OCI-LY7 (cell line): ENCODE results near the gene AAR2. TPM values are rescaled to one million over a fixed set of nuclear protein-coding genes. Genes with fewer than 3 reads are reported as not detected.

Source experiments
- BruUV-seq: library from RNA; stranded (reverse); fragments of 400-500 nt; replicated peaks from 2 replicates; lab custom pipeline; 2021; lab: Mats Ljungman, UMichigan
- CTCF ChIA-PET: fragments of 300-600 bp; sonication (Branson Sonifier 250); formaldehyde crosslinking; loops from one replicate; lab custom pipeline; 2022; ENCODE audit warnings: antibody characterized with exemption; ENCODE audit not compliant: unreplicated experiment; lab: Charles Lee
- POLR2A ChIA-PET: fragments of 300-600 bp; sonication (Branson Sonifier 250); formaldehyde crosslinking; loops from one replicate; lab custom pipeline; 2022; ENCODE audit warnings: antibody characterized with exemption; lab: Charles Lee
- DNase-seq: peaks from one replicate; pipeline ENCODE4 v3.0.0-alpha.2; 2015; ENCODE audit warnings: low spot score
- H2AFZ ChIP-seq: fragments of 200-600 bp; sonication (generic), shearing (Covaris generic); 2 replicates; pipeline ENCODE4 v1.6.1; 2014; ENCODE audit warnings: mild to moderate bottlenecking, antibody characterized with exemption, low read length, moderate library complexity
- H3K27ac ChIP-seq: fragments of 200-600 bp; sonication (generic); 2 replicates; pipeline ENCODE4 v1.5.1; 2014; ENCODE audit warnings: mixed run types, low read depth, mild to moderate bottlenecking, moderate library complexity, low read length, inconsistent platforms; ENCODE audit not compliant: poor library complexity, severe bottlenecking
- H3K36me3 ChIP-seq: fragments of 200-600 bp; sonication (generic); 2 replicates; pipeline ENCODE4 v1.6.1; 2014; ENCODE audit warnings: mild to moderate bottlenecking, antibody characterized with exemption, low read length, moderate library complexity, mixed read lengths; ENCODE audit not compliant: insufficient read depth
- H3K4me1 ChIP-seq: fragments of 200-600 bp; sonication (generic); 2 replicates; pipeline ENCODE4 v1.5.1; 2014; ENCODE audit warnings: mild to moderate bottlenecking, low read length; ENCODE audit not compliant: insufficient read depth, poor library complexity, severe bottlenecking
- H3K4me2 ChIP-seq: fragments of 200-600 bp; sonication (generic); 2 replicates; pipeline ENCODE4 v1.6.1; 2014; ENCODE audit warnings: mild to moderate bottlenecking, low read length
- H3K4me3 ChIP-seq: fragments of 200-600 bp; sonication (generic); 2 replicates; pipeline ENCODE4 v1.5.1; 2014; ENCODE audit warnings: mild to moderate bottlenecking, low read depth, low read length; ENCODE audit not compliant: poor library complexity, severe bottlenecking
- H3K79me2 ChIP-seq: fragments of 200-600 bp; sonication (generic); 2 replicates; pipeline ENCODE4 v1.6.1; 2016; ENCODE audit warnings: low read depth, mild to moderate bottlenecking, low read length, moderate library complexity, mixed read lengths; ENCODE audit not compliant: insufficient read depth
- H3K9me2 ChIP-seq: fragments of 200-600 bp; sonication (generic); 2 replicates; pipeline ENCODE4 v1.6.1; 2016; ENCODE audit warnings: mild to moderate bottlenecking, low read length, mixed read lengths; ENCODE audit not compliant: insufficient read depth
- H3K9me3 ChIP-seq: fragments of 200-600 bp; sonication (generic); 2 replicates; pipeline ENCODE4 v1.6.1; 2014; ENCODE audit warnings: mild to moderate bottlenecking, mixed run types, low read length, mixed read lengths
- H4K20me1 ChIP-seq: fragments of 200-600 bp; sonication (generic); 2 replicates; pipeline ENCODE4 v1.6.1; 2014; ENCODE audit warnings: mild to moderate bottlenecking, antibody characterized with exemption, low read length, moderate library complexity, mixed read lengths; ENCODE audit not compliant: insufficient read depth
- EZH2phosphoT487 ChIP-seq: fragments of 200-600 bp; sonication (generic); IDR thresholded peaks from 2 replicates; pipeline ENCODE4 v1.6.1; 2018; ENCODE audit warnings: low read depth, borderline replicate concordance, mild to moderate bottlenecking, mixed run types, antibody characterized with exemption, low read length, moderate library complexity, mixed read lengths
- intact Hi-C: fragments of 100-400 bp; cut with micrococcal nuclease; formaldehyde crosslinking; loops from one replicate; pipeline ENCODE4 v1.10.0; 2022; ENCODE audit not compliant: unreplicated experiment
- total RNA-seq, 2 experiments: library from RNA; depleted of rRNA in 1 of 2; stranded (reverse); fragments of >200 nt in 1 of 2; shearing (Covaris generic) in 1 of 2; gene quantifications; 2 replicates each; pipeline ENCODE4 v1.2.3, GENCODE V29; 2014 to 2022
- TF ChIP-seq, protein P1 (sequence below): fragments of 200-600 bp; sonication (generic); conservative IDR thresholded peaks from 2 replicates; pipeline ENCODE4 v1.5.1; 2014; ENCODE audit warnings: mild to moderate bottlenecking, antibody characterized with exemption, low read length, moderate library complexity, mixed read lengths

Gene AAR2
- total RNA-seq, 2 experiments from 2014 or later: 20.3 to 26.4 TPM

- no peaks in the 10 kb centered on the region for H4K20me1 ChIP-seq
- TF ChIP-seq, protein P1, sequence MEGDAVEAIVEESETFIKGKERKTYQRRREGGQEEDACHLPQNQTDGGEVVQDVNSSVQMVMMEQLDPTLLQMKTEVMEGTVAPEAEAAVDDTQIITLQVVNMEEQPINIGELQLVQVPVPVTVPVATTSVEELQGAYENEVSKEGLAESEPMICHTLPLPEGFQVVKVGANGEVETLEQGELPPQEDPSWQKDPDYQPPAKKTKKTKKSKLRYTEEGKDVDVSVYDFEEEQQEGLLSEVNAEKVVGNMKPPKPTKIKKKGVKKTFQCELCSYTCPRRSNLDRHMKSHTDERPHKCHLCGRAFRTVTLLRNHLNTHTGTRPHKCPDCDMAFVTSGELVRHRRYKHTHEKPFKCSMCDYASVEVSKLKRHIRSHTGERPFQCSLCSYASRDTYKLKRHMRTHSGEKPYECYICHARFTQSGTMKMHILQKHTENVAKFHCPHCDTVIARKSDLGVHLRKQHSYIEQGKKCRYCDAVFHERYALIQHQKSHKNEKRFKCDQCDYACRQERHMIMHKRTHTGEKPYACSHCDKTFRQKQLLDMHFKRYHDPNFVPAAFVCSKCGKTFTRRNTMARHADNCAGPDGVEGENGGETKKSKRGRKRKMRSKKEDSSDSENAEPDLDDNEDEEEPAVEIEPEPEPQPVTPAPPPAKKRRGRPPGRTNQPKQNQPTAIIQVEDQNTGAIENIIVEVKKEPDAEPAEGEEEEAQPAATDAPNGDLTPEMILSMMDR: no peak
- no peak for TF ChIP-seq EZH2phosphoT487
- no peak overlapping the region for H2AFZ ChIP-seq
- H3K4me1 ChIP-seq: no peaks in the 10 kb centered on the region
- H3K4me3 ChIP-seq: no peak overlapping the region
- no TSS peak for BruUV-seq
- H3K27ac ChIP-seq: no peak overlapping the region
- intact Hi-C loops: no loop called here
- H3K9me3 ChIP-seq: no peaks in the 10 kb centered on the region
- H3K4me2 ChIP-seq: no peak overlapping the region
- no peaks in the 10 kb centered on the region for H3K36me3 ChIP-seq
- H3K79me2 ChIP-seq: no peaks in the 10 kb centered on the region
- H3K9me2 ChIP-seq: no peaks in the 10 kb centered on the region
- ChIA-PET POLR2A (interaction anchor here (0.9 kb wide), 1 partner anchor 41 kb away, joined by 3 read pairs; no protein-coding TSS in a partner anchor), CTCF (no interaction called here)
- no peak for DNase-seq
These were observed 39.6 kb upstream of the AAR2 start for GRCh38 chr20:36196676-36197075.

GRCh38 chr20:36197271-36197670 is 39.0 kb upstream of the AAR2 start:
- H2AFZ ChIP-seq: no peak overlapping the region
- TF ChIP-seq, protein P1: no peak
- no peaks in the 10 kb centered on the region for H3K79me2 ChIP-seq
- H3K4me2 ChIP-seq: no peak overlapping the region
- no peak overlapping the region for H3K4me3 ChIP-seq
- ChIA-PET CTCF (no interaction called here), POLR2A (no interaction called here)
- BruUV-seq: no TSS peak
- H3K9me2 ChIP-seq: no peaks in the 10 kb centered on the region
- H3K9me3 ChIP-seq: no peaks in the 10 kb centered on the region
- H3K36me3 ChIP-seq: no peaks in the 10 kb centered on the region
- no peak for DNase-seq
- no peaks in the 10 kb centered on the region for H4K20me1 ChIP-seq
- H3K27ac ChIP-seq: no peak overlapping the region
- no peaks in the 10 kb centered on the region for H3K4me1 ChIP-seq
- intact Hi-C loops: no loop called here

DNA sequence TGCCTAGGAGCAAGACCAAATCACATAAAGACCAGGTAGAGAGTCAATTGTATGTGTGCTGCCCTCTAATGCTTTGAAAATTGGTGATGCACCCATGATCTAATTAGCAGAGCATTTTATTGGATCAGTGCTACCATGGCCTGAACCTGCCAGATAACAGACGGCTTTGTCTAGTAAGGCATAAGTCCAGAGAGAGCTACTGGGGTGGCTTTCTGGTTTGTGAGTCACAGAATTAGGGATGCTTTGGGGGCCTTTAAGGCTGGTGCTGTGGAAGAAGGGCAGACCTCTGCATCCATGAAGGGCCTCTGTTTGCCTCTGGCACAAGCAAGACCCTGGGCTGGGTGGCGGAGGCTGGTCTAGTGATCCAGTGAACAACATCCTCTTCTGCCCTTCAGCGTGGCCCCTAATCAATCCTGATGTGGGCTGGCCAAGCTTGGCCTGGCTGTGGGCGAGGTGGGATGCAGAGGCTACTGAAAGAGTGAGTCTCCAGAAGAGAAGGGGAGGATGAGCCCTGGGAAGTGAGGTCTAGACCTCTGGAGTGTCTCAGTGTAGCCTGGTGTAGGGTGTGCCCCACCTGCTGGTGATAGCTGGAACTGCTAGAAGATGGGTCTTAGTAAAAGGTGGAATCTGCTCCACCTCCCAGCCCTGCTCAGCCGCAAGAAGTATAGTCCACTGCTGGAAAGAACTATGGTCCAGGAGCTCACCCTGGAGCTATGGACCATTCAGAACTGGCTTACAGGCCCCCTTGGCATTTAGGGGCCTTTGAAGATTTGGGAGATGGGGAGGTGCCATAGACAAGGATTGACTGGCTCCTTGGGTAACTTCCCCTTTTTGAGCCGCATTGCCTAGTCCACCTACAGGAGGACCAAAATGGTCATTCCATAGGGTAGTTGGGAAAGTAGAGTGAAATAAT is 36.7 kb upstream of the AAR2 start:
- POLR2A ChIA-PET: interaction anchor here (0.7 kb wide), 1 partner anchor 54 kb away, joined by 3 read pairs; no protein-coding TSS in a partner anchor
- Histone ChIP-seq H3K4me2 (no peak overlapping the region), H3K27ac (no peak overlapping the region), H3K9me2 (no peaks in the 10 kb centered on the region), H3K79me2 (no peaks in the 10 kb centered on the region), H3K36me3 (no peaks in the 10 kb centered on the region), H3K4me3 (no peak overlapping the region), H3K4me1 (no peaks in the 10 kb centered on the region), H3K9me3 (no peaks in the 10 kb centered on the region), H4K20me1 (no peaks in the 10 kb centered on the region), H2AFZ (no peak overlapping the region)
- CTCF ChIA-PET: interaction anchor here (0.6 to 1.2 kb wide), 3 partner anchors 19 to 207 kb away, joined by 3 to 6 read pairs (median 4); no protein-coding TSS in a partner anchor
- no TSS peak for BruUV-seq
- intact Hi-C loops: loop anchor here (1.0 to 2.0 kb wide), 3 partner anchors 43 to 207 kb away; no protein-coding TSS in a partner anchor
- TF ChIP-seq, protein P1: peak; percentile 91
- no peak for TF ChIP-seq EZH2phosphoT487
- peak; percentile 77 for DNase-seq
